ENCODE measurements around the gene FBXL7. TPM values are rescaled to one million over a fixed set of nuclear protein-coding genes. Genes with fewer than 3 reads are reported as not detected.

The FBXL7 gene
- total RNA-seq, 2 experiments from 2014 or later = not detected

DNA sequence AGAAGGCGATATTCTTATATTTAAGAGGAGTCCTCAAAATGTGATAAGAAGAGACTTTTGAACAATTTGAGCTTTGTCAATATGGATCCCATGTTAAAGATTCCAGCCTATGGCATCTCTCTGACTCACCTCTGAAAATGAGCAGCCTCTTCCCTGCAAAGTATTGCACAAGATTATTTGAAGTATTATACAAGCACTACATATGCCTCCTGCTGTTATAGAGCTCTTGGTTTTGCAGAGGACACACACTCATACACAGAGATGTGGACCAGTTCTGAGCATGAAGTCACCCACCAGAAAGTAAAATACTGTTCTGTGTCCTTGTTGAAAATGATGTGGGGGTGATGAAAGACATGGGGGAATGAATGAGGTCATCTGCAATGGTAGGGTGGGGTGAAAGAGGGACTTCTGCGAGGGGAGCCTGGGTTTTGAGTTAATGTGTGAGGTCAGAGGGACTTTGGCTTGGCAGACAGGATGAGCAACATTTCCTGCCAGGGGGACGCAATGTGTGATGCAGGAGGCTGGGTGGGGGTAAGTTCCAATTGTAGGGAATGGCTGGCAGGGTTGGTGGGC is 25.8 kb downstream of the FBXL7 start:
- DNase-seq = no peak
- ATAC-seq = no peak
- intact Hi-C loops (cut with micrococcal nuclease) = no loop called here
- no peaks in the 10 kb centered on the region for H3K9me3 Mint-ChIP-seq
- no peaks in the 10 kb centered on the region for H3K27me3 Mint-ChIP-seq
- H3K4me3 Mint-ChIP-seq = no peak overlapping the region
- H3K4me1 Mint-ChIP-seq (ENCODE audit: low read depth) = no peaks in the 10 kb centered on the region
- no peak overlapping the region for H3K27ac Mint-ChIP-seq
- H3K36me3 Mint-ChIP-seq (ENCODE audit: low read depth) = no peaks in the 10 kb centered on the region
- CTCF ChIA-PET = no interaction called here
- POLR2A ChIA-PET = no interaction called here
- no peak for TF ChIP-seq CTCF (IDR thresholded peaks at IDR 0.05)

DNA sequence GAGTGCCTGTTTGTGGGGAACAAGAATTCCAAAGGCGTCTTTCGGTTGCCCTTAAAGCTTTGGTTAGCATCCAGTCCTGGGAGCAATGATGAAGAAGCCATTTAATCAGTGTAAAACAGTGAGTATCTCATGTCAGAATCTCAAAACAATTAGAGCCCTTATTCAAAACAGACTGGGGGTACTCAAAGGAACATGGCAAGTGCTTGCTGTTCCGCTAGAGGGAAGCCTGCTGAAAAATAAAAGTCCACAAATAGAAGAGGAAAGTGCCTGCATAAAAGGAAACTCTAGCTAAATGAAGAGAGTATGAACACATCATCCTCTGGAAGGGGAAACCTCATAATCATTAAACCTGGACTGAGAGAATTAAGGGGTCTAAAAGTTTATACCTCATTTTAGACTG is 26.4 kb downstream of the FBXL7 start:
- POLR2A ChIA-PET = no interaction called here
- no peaks in the 10 kb centered on the region for H3K4me1 Mint-ChIP-seq (ENCODE audit: low read depth)
- H3K9me3 Mint-ChIP-seq = no peaks in the 10 kb centered on the region
- no peak overlapping the region for H3K27ac Mint-ChIP-seq
- intact Hi-C loops (cut with micrococcal nuclease) = no loop called here
- no peak overlapping the region for H3K4me3 Mint-ChIP-seq
- H3K36me3 Mint-ChIP-seq (ENCODE audit: low read depth) = no peaks in the 10 kb centered on the region
- DNase-seq (no peak), ATAC-seq (no peak)
- H3K27me3 Mint-ChIP-seq = no peaks in the 10 kb centered on the region
- no peak for TF ChIP-seq CTCF (IDR thresholded peaks at IDR 0.05)
- CTCF ChIA-PET = interaction anchor here (0.8 kb wide), 1 partner anchor 420 kb away, joined by 3 read pairs; no protein-coding TSS in a partner anchor

- POLR2A ChIA-PET = no interaction called here
- Mint-ChIP-seq H3K4me3 (no peak overlapping the region), H3K27ac (no peak overlapping the region), H3K27me3 (no peaks in the 10 kb centered on the region), H3K36me3 (ENCODE audit: low read depth) (no peaks in the 10 kb centered on the region), H3K4me1 (ENCODE audit: low read depth) (no peaks in the 10 kb centered on the region), H3K9me3 (peaks cover 5% of the 10 kb centered on the region)
- intact Hi-C loops (cut with micrococcal nuclease) = no loop called here
- no peak for TF ChIP-seq CTCF (IDR thresholded peaks at IDR 0.05)
- CTCF ChIA-PET = interaction anchor here (0.6 kb wide), 1 partner anchor 31 kb away, joined by 3 read pairs; no protein-coding TSS in a partner anchor
- DNase-seq (no peak), ATAC-seq (no peak)
These were observed 28.5 kb downstream of the FBXL7 start for GRCh38 chr5:15528476-15528875.

GRCh38 chr5:15529013-15529412 is 29.0 kb downstream of the FBXL7 start:
- ATAC-seq (no peak), DNase-seq (no peak)
- no peak overlapping the region for H3K27ac Mint-ChIP-seq
- H3K9me3 Mint-ChIP-seq = peaks cover 5% of the 10 kb centered on the region
- ChIA-PET POLR2A (no interaction called here), CTCF (no interaction called here)
- intact Hi-C loops (cut with micrococcal nuclease) = no loop called here
- no peaks in the 10 kb centered on the region for H3K27me3 Mint-ChIP-seq
- no peak overlapping the region for H3K4me3 Mint-ChIP-seq
- H3K36me3 Mint-ChIP-seq (ENCODE audit: low read depth) = no peaks in the 10 kb centered on the region
- no peaks in the 10 kb centered on the region for H3K4me1 Mint-ChIP-seq (ENCODE audit: low read depth)
- no peak for TF ChIP-seq CTCF (IDR thresholded peaks at IDR 0.05)

DNA sequence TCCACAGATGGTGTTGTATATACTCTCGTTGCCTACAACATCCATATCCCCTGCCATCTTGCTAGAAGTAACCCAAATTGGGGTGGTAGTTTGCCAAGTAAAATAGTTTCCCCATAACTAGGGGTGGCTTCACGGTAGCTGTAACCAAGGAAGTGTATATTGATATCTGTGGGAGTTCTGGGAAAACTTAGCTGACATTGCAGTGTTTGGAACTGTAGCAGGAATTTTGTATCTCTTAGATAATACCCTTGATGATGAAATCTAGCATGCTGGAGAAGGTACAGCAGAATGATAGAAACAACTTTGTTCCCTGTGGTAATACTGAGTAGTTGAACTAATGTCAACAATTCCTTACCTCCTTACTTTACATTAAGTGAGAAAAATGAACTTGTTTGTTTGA is 29.8 kb downstream of the FBXL7 start:
- Mint-ChIP-seq H3K27me3 (no peaks in the 10 kb centered on the region), H3K27ac (no peak overlapping the region), H3K36me3 (ENCODE audit: low read depth) (no peaks in the 10 kb centered on the region), H3K4me1 (ENCODE audit: low read depth) (no peaks in the 10 kb centered on the region), H3K9me3 (peaks cover 7% of the 10 kb centered on the region), H3K4me3 (no peak overlapping the region)
- ChIA-PET CTCF (no interaction called here), POLR2A (no interaction called here)
- intact Hi-C loops (cut with micrococcal nuclease) = no loop called here
- no peak for ATAC-seq
- no peak for DNase-seq
- no peak for TF ChIP-seq CTCF (IDR thresholded peaks at IDR 0.05)
